Muscle of back (tissue), 11 donors: ENCODE measurements around the gene DGAT2. TPM values are rescaled to one million over a fixed set of nuclear protein-coding genes. Genes with fewer than 3 reads are reported as not detected.

Experiments used
- DNase-seq, 3 donors: peaks; one replicate each; pipeline versions ENCODE4 v3.0.0 to v3.0.0-alpha.2; 2013
- polyA plus RNA-seq, 10 donors: library from polyadenylated mRNA; unstranded; fragments of 120-200 nt; gene quantifications; one replicate each; pipeline ENCODE4 v1.2.1, GENCODE V29; 2013; ENCODE audit not compliant: insufficient read length in 10 of 10

The DGAT2 gene
- polyA plus RNA-seq, 10 donors, result 0.21 to 3.0 (median 0.62) TPM

GRCh38 chr11:75779960-75780359 lies 11.4 kb downstream of the DGAT2 start:
- DNase-seq, result no peak

DNA sequence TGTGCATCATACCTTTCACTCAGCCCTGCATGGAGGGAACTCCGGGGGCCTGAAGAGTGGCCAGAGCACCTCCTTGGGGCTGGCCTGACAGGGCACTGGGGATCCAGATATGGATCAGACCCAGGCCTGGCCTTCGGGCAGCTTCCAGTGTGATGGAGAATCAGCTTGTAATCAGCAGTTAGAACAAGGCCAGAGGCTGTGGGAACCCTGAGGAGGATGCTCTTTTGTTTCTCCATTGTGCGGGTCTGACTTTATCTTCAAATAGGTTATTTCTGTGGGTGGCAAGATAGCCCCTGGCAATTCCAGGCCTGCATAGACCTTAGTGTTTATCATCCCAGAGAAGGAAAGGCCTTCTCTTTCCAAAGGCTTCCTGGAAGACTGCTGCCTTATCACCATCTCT lies 12.3 kb downstream of the DGAT2 start:
- DNase-seq, result no peak

- no peak for DNase-seq
These were observed 12.7 kb downstream of the DGAT2 start for GRCh38 chr11:75781296-75781695.

DNA sequence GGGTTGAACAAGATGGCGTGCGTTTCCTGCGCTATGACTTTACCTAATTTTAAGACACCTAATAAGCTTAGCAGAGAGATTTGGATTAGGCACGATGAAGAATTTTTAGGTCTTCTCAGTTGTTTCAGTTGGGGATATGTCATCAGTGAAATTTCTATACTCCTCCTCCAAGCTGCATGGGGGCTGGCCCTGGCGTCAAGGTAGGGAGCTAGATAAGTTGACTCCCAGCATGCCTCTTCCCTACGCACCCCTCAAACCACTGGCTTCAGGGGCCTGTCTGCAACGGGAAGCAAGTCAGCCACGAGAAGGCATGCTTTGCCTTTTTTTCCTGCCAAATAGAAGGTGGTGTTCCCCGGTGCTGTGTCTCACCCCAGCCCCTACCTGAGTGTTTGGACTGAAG lies 13.3 kb downstream of the DGAT2 start:
- no peak for DNase-seq

- DNase-seq, result no peak
These were observed 14.1 kb downstream of the DGAT2 start for GRCh38 chr11:75782540-75783263.

GRCh38 chr11:75783416-75784084 lies 15.0 kb downstream of the DGAT2 start:
- DNase-seq, result no peak

- no peak for DNase-seq
These were observed 15.5 kb downstream of the DGAT2 start for GRCh38 chr11:75784085-75784478.

- DNase-seq, result no peak
These were observed 15.9 kb downstream of the DGAT2 start for GRCh38 chr11:75784506-75784905.

DNA sequence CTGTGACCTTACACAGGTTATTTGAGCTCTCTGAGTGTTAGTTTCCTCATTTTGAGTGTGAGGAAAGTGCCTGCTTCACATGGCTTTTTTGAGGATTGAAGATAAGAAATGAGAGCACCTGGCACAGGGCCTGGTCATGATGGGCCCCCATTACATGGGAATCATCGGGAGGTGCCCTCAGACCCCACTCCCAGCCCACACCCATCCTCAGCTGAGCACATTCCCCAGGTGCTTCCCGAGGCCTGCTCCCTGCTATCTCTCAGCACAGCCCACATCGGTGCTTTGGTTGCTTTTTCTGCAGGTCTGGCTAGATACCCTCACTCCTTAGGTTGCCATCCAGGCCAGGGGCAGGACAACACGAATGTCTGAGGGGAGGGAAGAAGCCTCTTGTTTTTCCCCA lies 16.6 kb downstream of the DGAT2 start:
- no peak for DNase-seq

DNA sequence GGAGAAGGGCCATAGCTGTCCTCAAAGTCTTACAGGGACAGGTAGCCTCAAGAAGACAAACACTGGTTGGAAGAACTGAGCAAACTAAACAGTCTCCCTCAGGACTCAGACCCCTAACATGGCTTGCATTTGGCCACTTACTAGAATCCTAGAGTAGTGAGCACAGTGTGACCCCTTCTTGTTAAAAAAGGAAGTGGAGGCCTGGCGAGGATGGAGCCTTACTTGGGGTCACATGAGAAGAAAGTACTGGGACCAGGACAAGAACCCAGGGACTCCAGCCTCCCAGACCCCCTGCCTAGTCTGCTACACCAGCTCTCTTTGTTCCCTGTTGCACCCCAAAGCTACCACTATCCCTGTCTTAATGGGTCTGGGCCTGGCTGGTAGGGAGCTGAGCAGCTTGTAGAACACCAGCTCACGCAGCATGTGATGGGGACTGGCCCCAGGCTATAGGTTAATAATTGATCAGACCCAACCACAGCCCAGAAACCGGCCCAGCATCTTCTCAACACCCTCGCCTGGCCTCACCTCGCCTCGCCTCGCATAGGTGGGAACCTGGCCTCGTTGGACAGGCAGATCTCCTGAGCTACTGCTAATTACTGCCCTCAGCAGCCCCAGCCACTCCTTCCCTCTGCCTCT lies 17.6 kb downstream of the DGAT2 start:
- DNase-seq, result no peak

GRCh38 chr11:75789521-75789920 lies 20.9 kb downstream of the DGAT2 start:
- no peak for DNase-seq

DNA sequence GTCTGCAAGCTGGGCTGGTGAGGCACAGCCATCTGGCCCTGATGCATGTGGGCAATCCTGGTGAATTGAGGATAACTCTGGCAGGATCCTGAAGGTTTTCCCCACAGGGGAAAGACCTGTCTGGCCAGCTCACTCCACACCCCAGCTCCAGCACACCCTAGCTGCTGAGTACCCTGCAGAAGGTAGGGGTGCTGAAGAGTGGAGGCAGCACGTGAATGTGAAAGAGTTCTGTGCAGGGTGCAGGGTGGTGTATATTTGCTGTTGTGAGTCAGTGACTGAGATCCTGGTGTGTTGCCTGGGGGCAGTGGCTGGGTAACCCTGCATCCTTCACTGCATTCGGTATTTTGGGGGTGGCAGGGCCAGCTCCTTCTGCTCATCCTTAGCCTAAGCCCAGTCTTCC lies 22.4 kb downstream of the DGAT2 start:
- DNase-seq, result no peak

- no peak for DNase-seq
These were observed 23.7 kb downstream of the DGAT2 start for GRCh38 chr11:75792127-75792731.

- DNase-seq, result no peak
These were observed 24.6 kb downstream of the DGAT2 start for GRCh38 chr11:75792997-75793800.

DNA sequence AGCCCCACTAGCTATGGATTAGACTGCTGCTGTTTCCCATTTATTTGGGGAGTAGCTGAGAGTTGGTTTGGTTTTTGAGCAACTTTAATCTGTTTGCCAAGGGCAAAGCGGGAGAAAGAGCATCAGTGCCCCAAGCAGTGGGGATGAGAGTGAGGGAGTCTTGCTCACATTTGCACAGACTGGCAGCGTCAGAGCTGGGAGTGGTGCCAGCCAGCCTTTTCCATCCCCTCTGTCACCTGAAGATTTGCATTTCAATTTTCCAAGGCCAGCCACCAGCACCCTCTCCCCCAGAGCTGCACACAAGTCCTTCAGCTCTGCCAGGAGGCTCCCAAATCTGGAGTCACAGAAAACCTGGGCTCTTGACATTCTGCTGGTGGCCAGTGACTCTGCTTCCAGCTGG lies 25.4 kb downstream of the DGAT2 start:
- no peak for DNase-seq

DNA sequence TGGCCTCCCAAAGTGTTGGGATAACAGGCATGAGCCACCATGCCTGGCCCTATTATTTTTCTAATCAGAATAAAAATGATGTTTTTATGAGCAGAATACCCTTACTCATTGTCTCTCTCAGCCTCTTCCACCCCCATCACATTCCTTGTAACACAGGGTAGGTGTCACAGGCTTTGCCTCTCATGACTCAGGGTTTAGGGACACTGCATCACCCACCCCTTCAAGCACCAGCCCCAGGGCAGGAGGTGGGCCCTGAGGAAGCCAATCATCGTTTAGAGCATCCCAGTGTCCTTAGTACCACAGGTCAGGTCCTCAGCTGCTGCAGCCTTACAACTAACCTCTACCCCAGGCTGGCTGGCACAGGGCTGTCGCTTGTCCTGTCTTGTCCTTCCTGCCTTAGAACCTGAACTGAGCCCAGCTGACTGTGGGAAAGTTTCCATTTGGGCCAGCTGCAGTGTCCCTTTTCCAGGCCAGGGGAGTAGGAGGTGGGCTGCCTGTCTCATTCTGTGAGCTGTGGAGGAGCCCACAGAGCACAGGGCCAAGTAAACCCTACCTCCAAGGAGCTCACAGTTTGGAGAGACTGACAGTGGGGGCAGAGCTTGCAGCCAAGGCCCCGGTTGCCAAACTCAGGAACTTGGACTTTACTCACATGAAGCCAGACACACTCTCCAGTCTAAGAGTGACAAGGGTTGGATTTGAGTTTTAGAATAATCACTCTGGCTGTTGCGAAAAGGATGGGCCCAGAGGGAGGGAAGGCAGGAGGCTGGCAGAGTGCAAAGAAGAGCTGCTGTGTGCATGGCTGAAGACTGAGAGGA lies 26.9 kb downstream of the DGAT2 start:
- no peak for DNase-seq

DNA sequence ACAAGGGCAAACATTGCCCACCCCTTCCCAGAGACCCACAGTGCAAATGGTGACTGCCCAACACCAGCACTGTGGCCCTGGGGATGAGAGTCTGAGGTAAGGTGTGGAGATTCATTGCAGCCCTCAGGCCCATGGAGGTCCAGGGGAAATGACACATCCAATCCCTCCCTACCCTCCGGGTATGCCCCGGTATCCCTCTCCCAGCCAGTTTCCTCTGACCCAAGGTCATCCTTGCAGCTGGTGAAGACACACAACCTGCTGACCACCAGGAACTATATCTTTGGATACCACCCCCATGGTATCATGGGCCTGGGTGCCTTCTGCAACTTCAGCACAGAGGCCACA lies 27.5 kb downstream of the DGAT2 start:
- no peak for DNase-seq

DNA sequence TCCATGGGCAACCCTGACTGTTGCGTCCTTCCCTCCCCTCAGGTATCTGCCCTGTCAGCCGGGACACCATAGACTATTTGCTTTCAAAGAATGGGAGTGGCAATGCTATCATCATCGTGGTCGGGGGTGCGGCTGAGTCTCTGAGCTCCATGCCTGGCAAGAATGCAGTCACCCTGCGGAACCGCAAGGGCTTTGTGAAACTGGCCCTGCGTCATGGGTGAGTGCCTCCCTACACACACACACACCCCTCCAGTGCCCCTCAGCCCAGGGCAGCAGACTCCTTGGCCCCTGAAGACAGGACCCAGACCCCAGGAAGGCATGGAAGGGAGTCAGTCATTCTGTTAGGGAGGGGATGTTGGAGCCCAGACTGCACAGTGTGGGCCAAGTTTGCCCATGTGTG lies 28.5 kb downstream of the DGAT2 start:
- no peak for DNase-seq

DNA sequence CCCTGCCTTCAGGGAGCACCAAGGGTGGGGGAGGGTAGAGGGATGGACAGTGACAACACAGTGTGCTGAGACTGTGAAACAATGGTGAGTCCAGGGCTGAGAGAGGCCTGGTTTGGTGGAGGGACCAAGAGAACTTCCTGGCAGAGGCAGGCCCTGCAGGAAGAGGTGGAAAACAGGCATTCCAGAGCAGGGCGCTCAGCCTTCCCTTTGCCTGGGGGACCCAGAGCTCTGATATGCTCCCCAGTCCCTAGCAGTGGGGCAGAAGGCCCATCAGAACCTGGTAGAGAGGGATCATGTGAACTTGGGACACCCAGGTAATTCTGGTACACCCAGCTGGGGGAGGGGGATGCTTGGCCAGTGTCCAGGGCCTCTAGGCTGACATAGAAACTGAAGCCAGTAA lies 29.2 kb downstream of the DGAT2 start:
- DNase-seq, result no peak

DNA sequence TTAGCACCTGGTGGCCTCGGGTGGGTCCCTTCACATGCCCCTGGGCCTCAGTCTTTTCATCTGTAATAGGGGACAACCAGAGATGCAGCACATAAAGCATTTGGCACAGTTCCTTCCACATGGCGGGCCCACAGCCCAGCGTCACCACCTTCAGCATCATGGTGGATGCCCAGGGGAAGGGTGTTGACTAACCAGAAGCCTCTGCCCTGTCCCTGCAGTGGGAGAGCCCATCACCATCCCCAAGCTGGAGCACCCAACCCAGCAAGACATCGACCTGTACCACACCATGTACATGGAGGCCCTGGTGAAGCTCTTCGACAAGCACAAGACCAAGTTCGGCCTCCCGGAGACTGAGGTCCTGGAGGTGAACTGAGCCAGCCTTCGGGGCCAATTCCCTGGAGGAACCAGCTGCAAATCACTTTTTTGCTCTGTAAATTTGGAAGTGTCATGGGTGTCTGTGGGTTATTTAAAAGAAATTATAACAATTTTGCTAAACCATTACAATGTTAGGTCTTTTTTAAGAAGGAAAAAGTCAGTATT lies 31.6 kb downstream of the DGAT2 start:
- no peak for DNase-seq
